CD4-positive, alpha-beta T cell treated with Interleukin-17A for 1 hour (primary cell): ENCODE results near the gene FBXO15.
A peak's percentile ranks its signal among the peaks of the same experiment; 100 is the strongest.

Source experiments
- DNase-seq: peaks from one replicate; pipeline ENCODE4 v3.0.0-alpha.2; 2020

The FBXO15 gene

DNA sequence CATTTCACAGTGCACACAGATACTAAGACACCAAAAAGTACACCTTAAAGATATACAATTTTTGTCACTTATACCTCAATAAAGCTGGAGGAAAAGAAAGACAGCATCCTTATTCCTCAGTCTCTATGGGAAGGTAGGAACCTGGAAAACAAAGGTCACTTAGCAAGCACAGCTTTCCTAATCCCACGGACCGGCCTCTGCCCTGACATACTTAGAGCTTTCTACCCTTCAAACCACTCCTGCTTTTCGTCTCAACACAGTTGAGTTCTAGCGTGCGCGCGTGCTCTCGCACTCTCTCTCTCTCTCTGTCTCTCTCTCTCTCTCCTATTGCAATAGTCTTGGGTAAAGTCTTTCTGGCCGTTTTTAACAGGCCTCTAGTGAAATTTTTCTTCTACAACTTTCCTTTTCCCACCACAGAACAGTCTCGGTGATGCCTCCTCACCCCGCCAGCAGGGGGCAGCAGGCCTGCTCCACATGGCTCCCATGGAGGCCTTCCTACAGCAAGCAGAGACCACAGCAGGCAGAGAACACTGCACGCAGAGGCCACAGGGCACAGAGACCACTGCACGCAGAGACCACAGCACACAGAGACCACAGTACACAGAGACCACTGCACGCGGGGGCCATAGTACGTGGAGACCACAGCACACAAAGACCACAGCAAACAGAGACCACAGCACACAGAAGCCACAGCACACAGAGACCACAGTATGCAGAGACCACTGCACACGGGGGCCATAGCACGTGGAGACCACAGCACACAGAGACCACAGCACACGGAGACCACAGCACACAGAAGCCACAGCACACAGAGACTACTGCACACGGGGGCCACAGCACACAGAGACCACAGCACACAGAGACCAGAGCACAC, 106.9 kb downstream of the FBXO15 start:
- peak; percentile 47 for DNase-seq

DNA sequence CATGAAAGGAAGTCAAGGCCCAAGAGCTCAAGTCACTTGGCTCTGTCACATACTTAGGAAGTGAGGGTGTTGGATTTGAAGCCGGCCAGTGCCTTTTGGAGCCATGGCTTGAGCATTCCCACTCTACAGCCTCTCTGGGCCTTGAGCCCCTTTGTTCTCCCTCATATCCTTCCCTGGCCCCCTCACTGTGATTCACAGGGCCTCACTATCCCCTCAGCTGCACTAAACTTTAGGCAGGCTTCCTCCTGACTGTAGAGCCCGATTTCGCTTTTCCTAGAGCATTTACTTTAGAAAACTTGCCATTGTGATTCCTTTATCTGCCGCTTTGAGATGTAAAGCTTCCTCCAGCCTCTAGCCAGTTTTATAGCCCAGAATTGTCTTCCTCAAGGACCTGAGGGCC, 107.6 kb downstream of the FBXO15 start:
- DNase-seq, result no peak

DNA sequence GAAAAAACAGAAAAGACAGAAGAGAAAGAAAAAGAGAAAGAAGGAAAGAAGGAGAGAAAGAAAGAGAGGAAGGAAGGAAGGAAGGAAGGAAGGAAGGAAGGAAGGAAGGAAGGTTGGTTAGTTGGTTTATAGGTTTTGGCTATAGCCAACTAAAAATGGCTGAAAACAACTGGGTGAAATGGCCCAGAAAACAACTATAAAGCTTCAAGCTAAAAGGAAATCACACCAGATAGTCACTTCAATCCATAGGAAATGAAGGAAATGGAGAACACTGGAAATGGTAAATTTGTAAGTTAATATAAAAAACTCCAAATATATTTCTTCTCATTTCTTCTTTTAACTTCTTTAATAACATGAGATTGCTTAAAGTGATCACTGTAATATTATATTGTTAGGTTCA, 118.5 kb downstream of the FBXO15 start:
- DNase-seq, result no peak
